ENCODE measurements around the gene TSPEAR. TPM values are rescaled to one million over a fixed set of nuclear protein-coding genes. Genes with fewer than 3 reads are reported as not detected.
"Not testable (repeated sequence)": the region's sequence is repeated elsewhere in the genome, so short reads cannot be mapped to it uniquely, and the experiment has no call there.

The TSPEAR gene
- polyA plus RNA-seq, 12 donors = 0.05 to 9.3 (median 0.18) TPM; not detected in 3

DNA sequence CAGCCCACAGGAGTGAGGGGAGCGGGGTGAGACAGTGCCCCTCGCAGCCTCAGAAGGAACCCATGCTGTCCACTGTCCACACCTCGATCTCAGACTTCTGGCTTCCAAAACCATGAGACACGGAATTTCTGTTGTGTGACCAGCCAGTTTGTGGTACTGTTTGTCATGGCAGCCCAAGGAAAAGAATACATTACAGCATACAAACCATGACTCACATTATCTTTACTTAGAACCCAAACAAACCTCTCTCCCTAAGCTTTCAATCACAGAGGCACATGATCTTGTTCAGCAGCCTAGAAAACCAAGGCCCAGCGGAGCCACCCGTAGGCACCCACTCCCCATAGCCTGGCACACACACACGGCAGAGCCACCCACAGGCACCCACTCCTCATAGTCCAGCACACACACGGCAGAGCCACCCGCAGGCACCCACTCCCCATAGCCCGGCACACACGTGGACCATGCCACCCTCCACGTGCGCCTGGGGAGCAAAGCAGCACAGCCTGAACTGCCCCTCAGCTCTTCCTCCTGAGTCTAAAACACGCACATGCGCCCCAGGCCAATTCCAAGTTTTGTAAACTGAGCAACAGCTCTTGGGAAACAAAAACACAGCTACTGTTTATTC, 138.3 kb downstream of the TSPEAR start:
- no peak for DNase-seq

- DNase-seq = no peak
Measured at GRCh38 chr21:44571844-44572782, 139.3 kb downstream of the TSPEAR start.

- no peak for DNase-seq
Measured at GRCh38 chr21:44571296-44571695, 140.1 kb downstream of the TSPEAR start.

GRCh38 chr21:44569861-44570517, 141.4 kb downstream of the TSPEAR start:
- no peak for DNase-seq

DNA sequence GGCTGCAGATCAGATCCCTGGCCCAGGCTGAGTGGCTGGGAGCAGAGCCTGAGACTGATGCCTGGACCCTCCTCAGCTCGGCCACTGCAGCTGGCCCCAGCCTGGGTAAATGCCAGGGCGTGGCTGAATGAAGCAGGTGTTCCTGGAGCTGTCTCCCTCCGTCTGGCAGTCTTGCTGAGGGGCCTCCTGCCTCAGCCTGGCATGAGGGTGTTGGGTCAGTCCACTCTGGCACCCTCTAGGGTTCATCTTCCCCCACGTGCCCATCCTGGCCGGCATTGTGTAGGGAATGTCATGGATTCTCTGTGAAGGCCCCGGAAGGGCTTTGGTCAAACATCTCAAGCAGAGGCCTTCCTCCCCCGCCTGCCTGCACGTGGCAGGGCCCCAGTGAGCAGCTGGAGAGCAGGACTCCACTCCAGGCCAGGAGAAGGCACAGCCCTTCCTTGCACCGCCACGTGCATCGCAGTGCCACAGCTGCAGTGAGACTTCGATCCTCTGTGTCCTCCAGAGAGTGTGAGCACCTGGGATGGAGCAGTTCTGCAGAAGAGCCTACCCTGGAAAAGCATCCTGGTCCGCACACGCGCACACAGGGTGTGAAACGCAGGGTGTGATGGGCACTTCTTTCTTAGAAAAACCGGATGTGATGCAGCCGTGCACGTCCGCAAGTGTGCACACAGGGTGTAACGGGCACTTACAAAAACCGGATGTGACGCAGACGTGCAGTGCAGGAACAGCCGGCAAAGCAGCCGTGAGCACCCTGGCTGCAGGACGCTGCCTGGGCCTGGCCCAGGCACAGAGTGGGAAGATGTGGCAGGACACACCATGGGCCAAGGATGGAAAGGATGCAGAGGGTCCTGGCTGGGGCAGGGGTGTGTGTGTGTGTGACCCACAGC, 142.5 kb downstream of the TSPEAR start:
- DNase-seq = no peak

GRCh38 chr21:44568261-44568660, 143.1 kb downstream of the TSPEAR start:
- no peak for DNase-seq

DNA sequence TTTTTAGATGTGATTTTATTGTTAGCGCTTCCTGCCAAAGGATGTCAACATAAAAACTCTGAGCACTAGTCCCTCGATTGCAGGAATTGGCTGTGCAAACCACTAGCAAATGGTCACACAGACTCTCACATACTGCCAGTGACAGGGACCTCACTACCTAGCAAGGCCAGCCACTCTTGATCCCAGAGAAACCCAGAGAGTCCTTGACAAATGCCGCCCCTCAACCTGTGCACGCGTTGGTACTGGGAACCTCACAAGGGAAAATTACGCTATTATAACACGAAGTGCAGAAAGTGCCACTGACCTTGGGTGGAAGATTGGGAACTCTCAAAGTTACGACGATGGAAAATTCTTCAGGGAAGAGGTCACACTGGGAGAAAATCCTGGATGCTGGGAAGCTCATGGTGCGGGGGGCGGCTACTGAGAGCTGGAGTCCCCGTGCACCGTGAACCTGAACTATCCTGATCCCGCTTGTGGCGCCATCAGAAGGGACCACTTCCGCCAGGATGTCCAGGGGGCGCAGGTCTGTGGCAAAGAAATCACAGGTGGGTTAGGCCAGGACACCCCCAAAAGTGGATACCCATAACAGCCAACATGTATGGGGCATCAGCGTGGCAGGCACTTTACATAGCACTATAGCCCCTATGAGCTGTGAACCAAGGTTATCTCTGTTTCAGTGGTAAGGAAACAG, 143.7 kb downstream of the TSPEAR start:
- no peak for DNase-seq

DNA sequence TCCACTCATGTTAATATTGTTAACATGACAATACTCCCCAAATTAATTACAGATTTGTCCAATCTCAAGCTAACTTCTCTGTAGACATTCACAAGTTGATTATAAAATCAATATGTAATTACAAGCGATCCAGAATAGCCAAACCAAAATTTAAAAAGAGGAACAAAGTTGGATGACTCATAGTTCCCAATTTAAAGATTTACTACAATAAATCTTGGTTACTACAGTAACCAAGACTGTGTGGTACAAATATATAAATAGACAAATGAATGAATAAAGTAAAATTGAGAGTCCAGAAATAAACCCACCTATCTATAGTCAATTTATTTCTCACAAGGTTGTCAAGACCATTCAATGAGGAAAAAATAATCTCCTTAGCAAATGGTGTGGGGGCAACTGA, 145.0 kb downstream of the TSPEAR start:
- no peak for DNase-seq

- DNase-seq = no peak
Measured at GRCh38 chr21:44564886-44565598, 146.3 kb downstream of the TSPEAR start.

DNA sequence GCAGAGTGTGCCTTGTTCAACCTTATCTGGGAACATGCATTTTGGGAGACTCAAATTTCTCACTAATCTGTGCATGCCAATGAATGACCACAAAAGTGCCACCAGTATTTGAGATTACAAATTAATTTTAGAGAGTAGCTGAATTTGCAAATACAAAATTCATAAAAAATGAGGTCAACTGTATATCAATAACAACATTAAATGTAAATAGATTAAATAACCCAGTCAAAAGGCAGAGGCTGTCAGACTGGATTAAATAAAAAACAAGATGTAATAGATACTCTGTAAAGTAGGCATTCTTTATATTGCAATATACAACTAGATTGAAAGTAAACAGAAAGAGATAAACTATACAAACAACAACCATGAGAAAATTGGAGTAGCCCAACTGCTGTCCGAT, 147.3 kb downstream of the TSPEAR start:
- DNase-seq = no peak

- no peak for DNase-seq
Measured at GRCh38 chr21:44558695-44559094, 152.7 kb downstream of the TSPEAR start, which contains the start of gene KRTAP10-3. TSS of gene KRTAP10-3 (minus strand) at chr21:44558795. CDS start at chr21:44558715, 80 bp downstream.

GRCh38 chr21:44558329-44558675, 153.1 kb downstream of the TSPEAR start:
- DNase-seq = not testable (repeated sequence)

DNA sequence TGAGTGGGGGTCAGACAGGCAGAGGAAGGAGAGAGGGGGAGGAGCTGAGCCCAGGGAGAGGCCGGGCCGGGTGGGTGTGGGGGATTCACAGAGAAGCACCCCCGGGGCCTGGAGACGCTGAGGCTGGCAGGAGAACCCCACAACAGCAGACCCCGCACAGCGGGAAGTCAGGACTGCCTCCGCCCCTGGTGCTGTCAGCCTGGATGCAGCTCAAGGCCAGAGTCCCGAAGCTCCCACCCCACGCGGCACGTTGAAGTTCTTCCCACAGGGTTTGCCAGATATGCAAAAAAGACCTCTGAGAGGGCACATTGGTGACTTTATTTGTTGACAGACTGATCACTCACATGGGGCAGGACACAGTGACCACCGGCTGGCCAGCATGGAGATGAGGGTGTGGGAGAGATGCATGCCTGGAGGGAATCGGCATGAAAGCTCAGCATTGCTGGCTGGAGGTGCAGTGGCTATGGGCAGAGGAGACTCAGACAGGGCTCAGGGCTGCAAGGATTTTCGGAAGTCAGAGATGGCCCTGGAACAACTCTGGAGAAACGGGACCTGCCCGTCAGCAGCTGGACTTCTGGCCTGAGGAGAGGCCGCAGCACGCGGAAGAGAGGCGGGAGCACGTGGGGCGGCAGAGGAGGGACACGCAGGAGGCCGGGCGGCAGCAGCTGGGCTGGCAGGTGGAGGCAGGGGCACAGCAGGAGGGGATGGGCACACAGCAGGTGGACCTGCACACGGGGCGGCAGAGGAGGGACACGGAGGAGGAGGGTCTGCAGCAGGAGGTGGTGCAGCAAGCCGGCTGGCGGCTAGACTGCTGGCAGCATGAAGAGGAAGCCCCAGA, 153.7 kb downstream of the TSPEAR start:
- no peak for DNase-seq

DNA sequence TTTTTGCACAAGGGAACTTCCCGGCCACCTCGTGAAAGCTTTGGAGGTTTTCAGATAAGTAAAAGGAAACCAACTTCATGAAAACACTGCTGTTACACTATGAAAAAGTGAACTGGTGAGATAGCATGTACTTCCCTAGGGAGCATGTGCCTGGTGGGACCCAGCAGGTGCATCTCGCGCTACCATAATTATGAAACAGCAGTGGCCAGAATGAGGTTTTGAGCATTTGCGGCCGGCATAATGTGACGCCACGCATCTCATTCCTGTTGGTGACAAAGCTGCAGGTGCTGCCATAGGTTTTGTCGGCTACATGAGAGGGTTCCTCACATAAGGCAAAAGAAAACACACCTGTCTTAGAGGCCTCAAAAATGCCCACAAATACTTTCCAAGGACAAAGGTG, 154.5 kb downstream of the TSPEAR start:
- DNase-seq = no peak

- no peak for DNase-seq
Measured at GRCh38 chr21:44555200-44555875, 156.0 kb downstream of the TSPEAR start.

DNA sequence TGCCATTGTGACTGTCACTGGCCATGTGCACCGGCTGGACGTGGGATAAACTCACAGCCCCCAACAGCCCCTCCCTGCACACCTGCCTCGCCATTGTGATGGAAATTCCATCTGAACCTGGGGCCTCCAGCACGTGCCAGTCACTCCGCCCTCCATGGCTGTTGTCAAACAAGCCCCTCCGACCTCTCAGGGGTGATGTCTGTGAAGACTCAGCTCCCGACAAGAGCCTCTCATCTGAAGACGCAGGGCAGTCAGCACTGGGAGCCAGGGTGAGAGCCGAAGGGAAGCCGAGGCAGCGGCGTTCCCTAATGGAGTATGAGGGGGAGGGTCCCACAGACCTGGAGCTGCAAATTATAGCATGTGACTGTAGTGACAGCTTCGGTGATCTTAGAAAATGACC, 158.7 kb downstream of the TSPEAR start:
- DNase-seq = no peak

DNA sequence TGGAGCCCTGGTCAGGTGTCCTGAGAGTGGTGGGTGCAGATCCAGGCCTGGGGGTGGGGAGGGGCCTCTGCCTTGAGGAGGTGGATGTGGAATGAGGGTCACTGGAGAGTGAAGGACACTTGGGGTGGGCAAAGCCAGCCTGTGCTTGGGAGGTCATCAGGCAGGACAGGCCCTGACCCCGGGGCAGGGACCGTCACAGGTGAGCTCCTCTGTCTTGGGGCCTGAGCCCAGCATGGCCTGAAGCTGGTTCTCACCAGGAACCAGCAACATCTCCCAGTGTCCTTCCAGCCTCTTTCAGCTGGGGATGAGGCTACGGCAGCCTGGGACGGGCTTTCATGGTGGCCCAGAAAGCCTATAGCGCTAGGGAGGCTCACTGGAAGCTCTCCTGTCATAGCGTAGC, 159.2 kb downstream of the TSPEAR start:
- no peak for DNase-seq

DNA sequence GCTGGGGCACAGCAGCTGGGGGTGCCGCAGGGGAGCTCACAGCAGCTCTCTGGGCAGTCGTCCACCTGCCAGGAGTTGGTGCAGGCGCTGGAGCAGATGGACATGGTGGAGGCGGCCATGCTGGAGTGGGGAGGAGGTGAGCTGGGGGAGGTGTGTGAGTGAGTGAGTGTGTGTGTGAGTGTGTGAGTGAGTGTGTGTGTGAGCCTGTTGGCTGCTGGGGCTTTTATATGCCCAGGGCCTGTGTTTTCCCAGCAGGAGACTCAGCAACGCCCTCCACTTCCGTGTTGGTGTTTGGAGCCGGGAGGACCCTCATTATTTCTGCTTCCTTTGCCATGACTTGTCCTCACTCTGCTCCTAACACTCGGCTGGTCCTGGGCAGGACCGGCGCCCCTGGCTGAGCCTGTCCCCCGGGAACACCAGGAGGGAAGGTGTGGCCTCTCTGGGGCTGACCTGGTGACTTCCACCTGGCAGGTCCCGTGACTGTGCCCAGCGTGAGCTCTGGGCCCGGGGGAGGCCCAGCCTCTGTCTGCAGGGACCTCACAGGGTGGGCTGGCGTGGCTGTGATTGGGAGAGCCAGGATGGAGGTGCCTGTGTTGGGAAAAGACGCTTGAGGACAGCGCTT, 159.9 kb downstream of the TSPEAR start, which contains the start of gene KRTAP10-2:
Gene KRTAP10-2, minus strand, starts transcription at position 166 of the 622 bp plus-strand sequence. Its CDS starts 47 bp downstream, at position 119.
- no peak for DNase-seq

All from muscle of arm (tissue), 12 donors.